Natural killer cell (primary cell): ENCODE results near the gene SCGB3A1. TPM values are rescaled to one million over a fixed set of nuclear protein-coding genes. Genes with fewer than 3 reads are reported as not detected.

ENCODE experiments used
- ATAC-seq, 3 donors: fragments of 150-1000 bp in 2 of 3; fragments of 200-7000 bp in 1 of 3; cut with Tn5 transposase; 1 replicate in 1 of 3; 2 replicates in 2 of 3; pipeline ENCODE4 v1.10.0; 2021; ENCODE audit warnings: mild to moderate bottlenecking in 2 of 3, moderate library complexity in 2 of 3
- DNase-seq, 2 donors: peaks; one replicate each; pipeline versions ENCODE4 v3.0.0 to v3.0.0-alpha.2; 2013 to 2021; ENCODE audit warnings: mixed read lengths in 1 of 2
- H3K27ac ChIP-seq: one replicate; pipeline ENCODE4 v1.5.1; 2013; ENCODE audit warnings: mild to moderate bottlenecking, low read length
- H3K27me3 ChIP-seq: one replicate; pipeline ENCODE4 v1.6.1; 2013; ENCODE audit warnings: low read length; ENCODE audit not compliant: control insufficient read depth, insufficient read depth
- H3K36me3 ChIP-seq: one replicate; pipeline ENCODE4 v1.6.1; 2013; ENCODE audit warnings: low read length; ENCODE audit not compliant: control insufficient read depth, insufficient read depth
- H3K4me1 ChIP-seq: one replicate; pipeline ENCODE4 v1.6.1; 2013; ENCODE audit warnings: low read length; ENCODE audit not compliant: control insufficient read depth, insufficient read depth
- H3K4me3 ChIP-seq: one replicate; pipeline ENCODE4 v1.5.1; 2013; ENCODE audit warnings: low read length
- H3K9me3 ChIP-seq: one replicate; pipeline ENCODE4 v1.6.1; 2013; ENCODE audit warnings: low read length; ENCODE audit not compliant: control insufficient read depth, insufficient read depth
- H3K27ac Mint-ChIP-seq, 2 donors: one replicate each; pipeline ENCODE4 v1.8.0; 2022; ENCODE audit warnings: mild to moderate bottlenecking in 2 of 2, mixed read lengths in 2 of 2, moderate library complexity in 1 of 2
- H3K27me3 Mint-ChIP-seq, 2 donors: one replicate each; pipeline ENCODE4 v1.8.0; 2022; ENCODE audit warnings: low read depth in 2 of 2, mixed read lengths in 2 of 2
- H3K36me3 Mint-ChIP-seq: one replicate; pipeline ENCODE4 v1.8.0; 2022; ENCODE audit warnings: mixed read lengths
- H3K4me1 Mint-ChIP-seq, 2 donors: one replicate each; pipeline ENCODE4 v1.8.0; 2022; ENCODE audit warnings: mixed read lengths in 2 of 2
- H3K4me3 Mint-ChIP-seq: one replicate; pipeline ENCODE4 v1.8.0; 2022; ENCODE audit warnings: mild to moderate bottlenecking, moderate library complexity, mixed read lengths
- H3K9me3 Mint-ChIP-seq, 2 donors: one replicate each; pipeline ENCODE4 v1.8.0; 2022; ENCODE audit warnings: mixed read lengths in 2 of 2
- CTCF ChIP-seq: fragments of 200-600 bp; IDR thresholded peaks from one replicate; pipeline ENCODE4 v1.8.0; 2022; ENCODE audit warnings: antibody characterized with exemption
- WGBS: methylation state at CpG from one replicate; pipeline ENCODE4 v1.1.7; 2013; ENCODE audit warnings: missing lambda C conversion rate; ENCODE audit not compliant: insufficient coverage; 5-methylcytosine and 5-hydroxymethylcytosine counted together
- intact Hi-C: fragments of 100-400 bp; cut with micrococcal nuclease; formaldehyde crosslinking; loops from one replicate; pipeline ENCODE4 v1.14.2; 2022
- total RNA-seq, 4 donors: library from RNA; stranded (reverse); fragments of 120-200 nt in 1 of 4; gene quantifications; one replicate each; pipeline versions ENCODE4 v1.2.3 to v1.2.4, GENCODE V29; 2013 to 2022

The SCGB3A1 gene
- total RNA-seq, 3 donors from 2014 or later (not counting 1 experiment from before 2014, with no cell fraction given), result not detected

- Histone ChIP-seq H3K27ac (no peak overlapping the region), H3K36me3 (no peaks in the 10 kb centered on the region), H3K27me3 (peaks cover 9% of the 10 kb centered on the region), H3K4me1 (no peaks in the 10 kb centered on the region), H3K9me3 (no peaks in the 10 kb centered on the region), H3K4me3 (no peak overlapping the region)
- no peak overlapping the region for H3K4me3 Mint-ChIP-seq
- WGBS, result 90% methylated on average over 19 of the region's 19 CpGs
- H3K9me3 Mint-ChIP-seq, result no peaks in the 10 kb centered on the region
- no peak for TF ChIP-seq CTCF
- intact Hi-C loops, result no loop called here
- DNase-seq (no peak), ATAC-seq (no peak)
- H3K27ac Mint-ChIP-seq, result no peak overlapping the region
- peaks cover 14 to 27% of the 10 kb centered on the region in 2 donors for H3K27me3 Mint-ChIP-seq
- no peaks in the 10 kb centered on the region for H3K36me3 Mint-ChIP-seq
- H3K4me1 Mint-ChIP-seq, result no peaks in the 10 kb centered on the region
Measured at GRCh38 chr5:180593446-180594206, 2.3 kb upstream of the SCGB3A1 start.

- DNase-seq, result no peak
- TF ChIP-seq CTCF, result no peak
- Histone ChIP-seq H3K36me3 (no peaks in the 10 kb centered on the region), H3K4me1 (no peaks in the 10 kb centered on the region), H3K27ac (no peak overlapping the region), H3K9me3 (no peaks in the 10 kb centered on the region), H3K27me3 (peaks cover 9% of the 10 kb centered on the region), H3K4me3 (no peak overlapping the region)
- Mint-ChIP-seq H3K9me3 (no peaks in the 10 kb centered on the region), H3K27ac (no peak overlapping the region), H3K27me3 (peaks cover 14 to 27% of the 10 kb centered on the region in 2 donors), H3K36me3 (no peaks in the 10 kb centered on the region), H3K4me3 (no peak overlapping the region), H3K4me1 (no peaks in the 10 kb centered on the region)
- ATAC-seq, result no peak
- intact Hi-C loops, result no loop called here
- 85% methylated on average over 10 of the region's 10 CpGs for WGBS
Measured at GRCh38 chr5:180592176-180592575, 877 bp upstream of the SCGB3A1 start.

GRCh38 chr5:180590543-180591310, 572 bp downstream of the SCGB3A1 start:
- Histone ChIP-seq H3K4me3 (no peak overlapping the region), H3K27ac (no peak overlapping the region), H3K4me1 (no peaks in the 10 kb centered on the region), H3K36me3 (no peaks in the 10 kb centered on the region), H3K9me3 (no peaks in the 10 kb centered on the region), H3K27me3 (peaks cover 9% of the 10 kb centered on the region)
- no peak for TF ChIP-seq CTCF
- no peak for ATAC-seq
- Mint-ChIP-seq H3K36me3 (no peaks in the 10 kb centered on the region), H3K27me3 (peaks cover 23 to 27% of the 10 kb centered on the region in 2 donors), H3K4me1 (no peaks in the 10 kb centered on the region), H3K9me3 (no peaks in the 10 kb centered on the region), H3K4me3 (no peak overlapping the region), H3K27ac (no peak overlapping the region)
- intact Hi-C loops, result no loop called here
- 5% methylated on average over 63 of the region's 63 CpGs for WGBS
- DNase-seq, result no peak
